Memory B cell (primary cell): ENCODE results near the gene PIAS1.

ENCODE experiments used
- ATAC-seq: fragments of 150-1000 bp; cut with Tn5 transposase; 2 replicates; pipeline ENCODE4 v1.10.0; 2021; ENCODE audit warnings: low read depth, mild to moderate bottlenecking, moderate library complexity
- DNase-seq, 2 donors: peaks; one replicate each; pipeline ENCODE4 v3.0.0; 2022; ENCODE audit warnings: low spot score in 2 of 2
- H3K27ac Mint-ChIP-seq: one replicate; pipeline ENCODE4 v1.8.0; 2022; ENCODE audit warnings: mild to moderate bottlenecking, moderate library complexity, mixed read lengths
- H3K27me3 Mint-ChIP-seq: one replicate; pipeline ENCODE4 v1.8.0; 2022; ENCODE audit warnings: mixed read lengths
- H3K36me3 Mint-ChIP-seq: one replicate; pipeline ENCODE4 v1.8.0; 2022; ENCODE audit warnings: mild to moderate bottlenecking, mixed read lengths
- H3K4me1 Mint-ChIP-seq: one replicate; pipeline ENCODE4 v1.8.0; 2022; ENCODE audit warnings: mixed read lengths
- H3K4me3 Mint-ChIP-seq: one replicate; pipeline ENCODE4 v1.8.0; 2022; ENCODE audit warnings: mild to moderate bottlenecking, moderate library complexity, mixed read lengths
- H3K9me3 Mint-ChIP-seq: one replicate; pipeline ENCODE4 v1.8.0; 2022; ENCODE audit warnings: mixed read lengths

Gene PIAS1

DNA sequence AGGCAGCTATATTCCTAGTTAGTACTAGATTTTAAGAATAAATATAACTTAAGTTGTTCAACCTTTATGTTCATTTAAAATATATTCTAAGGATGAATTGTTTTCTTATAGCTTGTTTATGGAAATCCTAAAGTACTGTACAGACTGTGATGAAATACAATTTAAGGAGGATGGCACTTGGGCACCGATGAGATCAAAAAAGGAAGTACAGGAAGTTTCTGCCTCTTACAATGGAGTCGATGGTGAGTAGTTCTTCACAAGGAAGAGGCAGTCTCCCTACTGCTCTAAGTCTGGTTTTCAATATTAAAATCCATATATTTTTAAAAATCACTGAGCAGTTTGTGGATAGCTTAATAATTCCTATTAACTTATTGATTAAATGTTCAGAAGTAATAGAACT, 121.4 kb downstream of the PIAS1 start:
- H3K27ac Mint-ChIP-seq = no peak overlapping the region
- no peak for ATAC-seq
- H3K4me3 Mint-ChIP-seq = no peak overlapping the region
- peaks cover 31% of the 10 kb centered on the region for H3K36me3 Mint-ChIP-seq
- no peaks in the 10 kb centered on the region for H3K9me3 Mint-ChIP-seq
- no peaks in the 10 kb centered on the region for H3K4me1 Mint-ChIP-seq
- DNase-seq = no peak
- no peaks in the 10 kb centered on the region for H3K27me3 Mint-ChIP-seq

DNA sequence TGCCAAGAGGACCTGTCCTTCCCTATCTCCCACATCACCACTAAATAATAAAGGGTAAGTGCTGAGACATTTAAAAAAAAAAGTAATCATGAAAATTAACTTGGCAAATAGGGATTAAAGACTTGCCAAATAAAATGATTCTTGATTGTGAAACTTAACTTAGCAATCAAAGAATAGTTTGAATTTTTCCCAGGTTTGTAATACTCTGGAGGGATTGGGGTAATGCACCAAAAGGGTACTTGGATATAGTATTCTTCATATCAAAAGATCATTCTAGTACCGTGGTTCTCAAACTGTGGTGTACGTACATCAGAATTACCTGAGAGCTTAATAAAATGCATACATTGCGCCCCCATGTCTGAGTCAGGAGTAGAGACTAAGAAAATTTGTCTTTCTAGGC, 122.5 kb downstream of the PIAS1 start:
- H3K27me3 Mint-ChIP-seq = no peaks in the 10 kb centered on the region
- no peaks in the 10 kb centered on the region for H3K9me3 Mint-ChIP-seq
- no peaks in the 10 kb centered on the region for H3K4me1 Mint-ChIP-seq
- ATAC-seq = no peak
- H3K36me3 Mint-ChIP-seq = peaks cover 34% of the 10 kb centered on the region
- no peak for DNase-seq
- H3K27ac Mint-ChIP-seq = no peak overlapping the region
- no peak overlapping the region for H3K4me3 Mint-ChIP-seq

DNA sequence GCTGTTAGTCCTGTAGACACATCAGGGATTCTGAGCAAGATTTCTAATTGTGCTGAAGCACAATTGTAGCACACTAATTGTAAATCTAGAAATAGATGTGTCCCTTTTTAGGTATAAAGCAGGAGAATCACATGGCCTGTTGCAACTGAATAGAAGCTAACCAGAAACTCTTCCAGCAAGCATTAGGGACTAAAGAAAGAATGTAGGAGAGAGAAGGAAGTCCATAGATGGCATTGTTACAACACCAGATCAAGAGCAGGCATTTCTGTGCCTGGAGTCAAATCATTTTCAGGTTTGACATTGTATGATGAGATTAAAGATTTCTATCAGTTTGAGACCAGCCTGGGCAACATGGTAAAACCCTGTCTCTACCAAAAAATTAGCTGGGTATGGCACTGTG, 123.6 kb downstream of the PIAS1 start:
- H3K4me1 Mint-ChIP-seq = no peaks in the 10 kb centered on the region
- no peak overlapping the region for H3K27ac Mint-ChIP-seq
- ATAC-seq (no peak), DNase-seq (no peak)
- H3K4me3 Mint-ChIP-seq = no peak overlapping the region
- no peaks in the 10 kb centered on the region for H3K27me3 Mint-ChIP-seq
- H3K36me3 Mint-ChIP-seq = peaks cover 32% of the 10 kb centered on the region
- no peaks in the 10 kb centered on the region for H3K9me3 Mint-ChIP-seq

DNA sequence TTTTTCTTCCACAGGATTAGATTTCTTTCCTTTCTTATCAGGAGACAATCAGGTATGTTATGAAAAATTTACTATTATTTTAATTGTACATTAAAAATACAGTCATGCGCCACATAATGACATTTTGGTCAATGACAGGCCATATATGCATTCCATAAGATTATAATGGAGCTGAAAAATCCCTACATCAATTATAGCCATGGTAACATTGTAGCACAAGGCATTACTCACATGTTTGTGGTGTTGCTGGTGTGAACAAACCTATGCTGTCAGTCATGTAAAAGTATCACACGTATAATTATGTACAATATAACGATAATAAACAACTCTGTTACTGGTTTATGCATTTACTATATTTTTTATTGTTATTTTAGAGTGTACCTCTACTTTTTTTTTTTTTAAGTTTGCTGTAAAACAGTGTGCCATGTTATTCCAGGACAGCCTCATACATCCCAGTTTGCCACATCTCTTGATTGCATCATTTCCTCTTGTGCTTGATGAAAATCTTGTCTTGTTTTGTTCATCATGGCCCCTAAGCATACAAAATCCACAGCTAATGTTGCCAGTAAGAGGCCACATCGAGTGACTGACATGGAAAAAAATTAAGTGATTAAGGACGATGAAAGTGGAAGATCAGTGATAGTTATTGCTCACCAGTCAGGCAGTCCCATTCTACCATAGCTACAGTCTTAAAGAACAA, 129.7 kb downstream of the PIAS1 start:
- H3K27me3 Mint-ChIP-seq = no peaks in the 10 kb centered on the region
- no peak for ATAC-seq
- no peak for DNase-seq
- H3K4me3 Mint-ChIP-seq = no peak overlapping the region
- H3K27ac Mint-ChIP-seq = no peak overlapping the region
- H3K4me1 Mint-ChIP-seq = no peaks in the 10 kb centered on the region
- no peaks in the 10 kb centered on the region for H3K9me3 Mint-ChIP-seq
- peaks cover 39% of the 10 kb centered on the region for H3K36me3 Mint-ChIP-seq

DNA sequence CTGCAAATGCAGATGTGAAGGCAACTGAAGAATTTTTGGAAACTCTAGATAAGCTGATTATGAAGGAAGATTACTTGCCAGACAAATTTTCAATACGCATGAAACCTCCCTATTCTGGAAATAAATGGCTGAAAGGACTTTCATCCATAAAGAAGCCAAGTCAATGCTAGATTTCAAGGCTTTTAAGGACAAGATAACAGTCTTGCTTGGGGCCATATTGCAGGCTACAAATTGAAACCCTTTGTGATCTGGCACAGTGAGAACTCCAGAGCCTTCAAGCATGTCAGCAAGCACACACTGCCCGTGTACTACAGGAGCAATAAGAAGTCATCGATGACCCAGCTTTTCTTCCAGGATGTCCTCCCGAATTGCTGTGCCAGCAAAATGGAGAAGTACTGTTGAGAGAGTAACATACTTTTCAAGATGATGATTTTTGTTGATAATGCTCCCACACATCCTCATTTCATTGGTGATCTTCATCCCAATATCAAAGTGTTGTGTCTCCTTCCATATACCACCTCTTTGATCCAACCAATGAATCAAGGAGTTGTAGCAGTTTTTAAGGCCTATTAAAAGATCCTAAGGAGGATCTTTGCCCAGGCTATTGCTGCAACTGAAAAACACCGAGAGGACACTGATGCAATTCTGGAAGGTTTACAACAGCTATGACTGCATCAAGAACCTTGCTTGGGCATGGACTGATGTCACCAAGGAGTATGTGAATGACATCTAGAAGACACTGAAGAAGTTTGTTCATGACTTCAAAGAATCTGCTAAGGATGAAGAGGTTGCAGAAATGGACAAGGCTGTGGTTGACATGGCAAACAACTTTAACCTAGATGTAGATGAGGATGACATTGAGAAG, 130.7 kb downstream of the PIAS1 start:
- Mint-ChIP-seq H3K27me3 (no peaks in the 10 kb centered on the region), H3K4me3 (no peak overlapping the region), H3K27ac (no peak overlapping the region), H3K9me3 (no peaks in the 10 kb centered on the region), H3K36me3 (peaks cover 41% of the 10 kb centered on the region), H3K4me1 (no peaks in the 10 kb centered on the region)
- DNase-seq (no peak), ATAC-seq (no peak)

DNA sequence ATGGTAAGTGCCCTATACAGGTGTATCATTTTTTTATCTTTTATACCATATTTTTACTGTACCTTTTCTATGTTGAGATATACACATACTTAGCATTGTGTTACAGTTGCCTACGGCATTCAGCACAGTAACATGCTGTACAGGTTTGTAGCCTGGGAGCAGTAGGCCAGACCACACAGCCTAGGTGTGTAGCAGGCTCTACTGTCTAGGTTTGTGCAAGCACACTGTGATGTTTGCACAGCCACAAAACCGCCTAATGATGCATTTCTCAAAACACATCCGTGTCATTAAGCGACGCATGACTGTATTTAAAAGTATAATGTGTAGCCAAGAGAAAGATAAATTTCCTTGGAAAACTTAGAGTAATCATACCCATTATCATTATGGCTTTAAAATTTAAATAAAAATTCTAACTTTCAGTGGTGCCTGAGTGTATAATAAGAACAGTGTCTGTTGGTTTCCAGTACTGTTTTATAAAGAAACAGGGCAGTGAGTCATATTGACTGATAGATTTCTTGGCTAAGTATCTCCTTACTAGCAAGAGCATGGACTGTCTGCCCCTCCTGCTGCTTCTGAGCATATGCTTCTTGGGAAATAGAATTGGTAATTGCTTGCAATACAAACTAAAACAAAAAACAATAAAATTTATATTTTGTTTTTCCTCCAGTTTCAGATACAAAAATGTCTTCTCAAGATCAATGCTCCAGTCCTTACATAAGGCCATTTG, 132.7 kb downstream of the PIAS1 start:
- peaks cover 4% of the 10 kb centered on the region for H3K4me1 Mint-ChIP-seq
- H3K36me3 Mint-ChIP-seq = peaks cover 32% of the 10 kb centered on the region
- H3K27ac Mint-ChIP-seq = no peak overlapping the region
- ATAC-seq (no peak), DNase-seq (no peak)
- no peaks in the 10 kb centered on the region for H3K27me3 Mint-ChIP-seq
- H3K9me3 Mint-ChIP-seq = no peaks in the 10 kb centered on the region
- no peak overlapping the region for H3K4me3 Mint-ChIP-seq

DNA sequence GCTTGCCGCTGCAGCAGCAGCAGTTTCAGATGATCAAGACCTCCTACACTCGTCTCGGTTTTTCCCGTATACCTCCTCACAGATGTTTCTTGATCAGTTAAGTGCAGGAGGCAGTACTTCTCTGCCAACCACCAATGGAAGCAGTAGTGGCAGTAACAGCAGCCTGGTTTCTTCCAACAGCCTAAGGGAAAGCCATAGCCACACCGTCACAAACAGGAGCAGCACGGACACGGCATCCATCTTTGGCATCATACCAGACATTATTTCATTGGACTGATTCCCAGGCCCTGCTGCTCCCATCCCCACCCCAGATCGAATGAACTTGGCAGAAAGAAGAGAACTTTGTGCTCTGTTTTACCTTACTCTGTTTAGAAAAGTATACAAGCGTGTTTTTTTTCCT, 133.4 kb downstream of the PIAS1 start:
- H3K27ac Mint-ChIP-seq = peak overlapping the region; percentile 22
- H3K9me3 Mint-ChIP-seq = no peaks in the 10 kb centered on the region
- no peak for ATAC-seq
- peaks cover 4% of the 10 kb centered on the region for H3K4me1 Mint-ChIP-seq
- DNase-seq = no peak
- peaks cover 30% of the 10 kb centered on the region for H3K36me3 Mint-ChIP-seq
- H3K27me3 Mint-ChIP-seq = no peaks in the 10 kb centered on the region
- H3K4me3 Mint-ChIP-seq = no peak overlapping the region

DNA sequence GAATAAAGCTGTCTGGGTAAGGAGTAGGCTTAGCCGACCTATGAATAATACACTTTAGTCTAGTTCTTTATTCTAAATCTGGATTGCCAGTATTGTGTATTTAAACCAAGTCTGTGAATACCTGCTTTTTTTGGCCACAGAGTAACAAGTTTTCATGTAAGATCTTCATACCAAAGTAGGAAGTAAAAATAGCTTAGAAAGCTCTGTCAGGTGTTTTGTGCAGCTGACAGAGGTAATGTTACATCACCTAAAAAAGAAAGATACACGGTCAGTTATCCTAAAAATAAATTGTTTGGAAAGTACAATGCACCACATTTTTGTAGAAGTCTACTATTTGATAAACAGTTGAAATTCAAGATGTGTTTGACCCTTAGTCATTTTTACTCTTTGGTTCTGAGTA, 134.5 kb downstream of the PIAS1 start:
- DNase-seq (no peak), ATAC-seq (no peak)
- Mint-ChIP-seq H3K9me3 (no peaks in the 10 kb centered on the region), H3K27ac (peak overlapping the region; percentile 49), H3K4me1 (peaks cover 4% of the 10 kb centered on the region), H3K36me3 (peaks cover 27% of the 10 kb centered on the region), H3K4me3 (no peak overlapping the region), H3K27me3 (no peaks in the 10 kb centered on the region)

DNA sequence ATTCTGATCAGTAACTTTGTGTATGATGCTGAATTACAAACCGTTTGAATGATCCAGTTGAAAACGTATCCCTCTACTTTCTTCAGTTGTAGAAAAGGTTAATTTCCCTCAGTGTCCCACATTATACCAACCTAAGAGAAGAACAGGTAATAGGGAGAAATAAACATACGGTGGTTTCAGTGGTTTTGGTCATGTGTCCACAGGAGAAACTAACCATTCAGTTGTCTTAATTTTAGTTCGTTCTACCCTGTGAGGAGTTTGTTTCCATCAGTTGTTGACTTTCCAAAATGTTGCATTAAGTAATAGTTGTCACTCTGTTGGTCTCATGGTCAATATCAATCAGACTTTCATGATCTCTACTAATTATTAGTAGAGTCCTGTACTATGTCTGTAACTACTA, 135.9 kb downstream of the PIAS1 start:
- Mint-ChIP-seq H3K4me1 (peaks cover 6% of the 10 kb centered on the region), H3K27ac (peak overlapping the region; percentile 65), H3K36me3 (peaks cover 20% of the 10 kb centered on the region), H3K9me3 (no peaks in the 10 kb centered on the region), H3K27me3 (no peaks in the 10 kb centered on the region), H3K4me3 (no peak overlapping the region)
- ATAC-seq = no peak
- DNase-seq = no peak

DNA sequence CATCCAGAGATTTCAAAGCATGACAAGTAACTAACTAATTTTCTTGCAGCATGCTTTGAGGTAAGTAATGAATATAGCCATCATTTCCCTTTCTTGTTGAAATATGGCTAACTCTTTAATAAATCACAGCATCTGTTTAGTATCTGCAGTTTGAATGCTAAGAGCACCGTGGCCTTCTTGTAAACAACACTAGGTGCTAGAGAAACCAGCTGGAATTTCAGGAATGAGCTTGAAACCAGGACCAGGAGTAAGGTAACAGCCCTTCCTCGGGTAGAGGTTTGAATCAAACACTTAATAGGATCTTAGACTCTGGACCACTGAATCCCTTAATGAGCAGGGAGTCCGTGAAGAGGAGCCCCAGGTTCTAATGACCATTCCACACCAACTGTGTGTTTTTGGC, 137.4 kb downstream of the PIAS1 start:
- no peak for DNase-seq
- H3K4me1 Mint-ChIP-seq = peaks cover 8% of the 10 kb centered on the region
- ATAC-seq = no peak
- peak overlapping the region; percentile 68 for H3K27ac Mint-ChIP-seq
- no peak overlapping the region for H3K4me3 Mint-ChIP-seq
- no peaks in the 10 kb centered on the region for H3K9me3 Mint-ChIP-seq
- H3K36me3 Mint-ChIP-seq = peaks cover 16% of the 10 kb centered on the region
- H3K27me3 Mint-ChIP-seq = no peaks in the 10 kb centered on the region

DNA sequence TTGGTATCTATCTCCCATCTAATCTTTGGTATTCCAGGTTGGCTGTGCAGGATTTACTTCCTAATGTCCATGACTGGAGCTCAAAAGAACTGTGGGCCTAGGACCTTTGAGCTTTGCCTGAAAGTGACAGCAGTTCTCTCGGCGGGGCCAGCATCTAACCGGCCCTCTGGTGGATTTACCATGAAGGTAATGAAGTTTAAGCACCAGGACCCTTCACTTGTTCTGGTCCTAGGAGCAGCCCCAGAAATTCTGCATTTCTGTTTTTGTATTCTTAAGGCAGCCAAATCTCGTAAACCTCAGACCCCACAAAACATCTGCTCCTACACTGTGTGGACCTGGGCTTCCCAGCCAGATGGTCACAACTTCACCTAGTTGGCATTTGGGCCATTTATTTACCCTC, 138.0 kb downstream of the PIAS1 start:
- peaks cover 8% of the 10 kb centered on the region for H3K4me1 Mint-ChIP-seq
- H3K27ac Mint-ChIP-seq = peak overlapping the region; percentile 68
- H3K36me3 Mint-ChIP-seq = peaks cover 16% of the 10 kb centered on the region
- ATAC-seq = no peak
- H3K27me3 Mint-ChIP-seq = no peaks in the 10 kb centered on the region
- no peak for DNase-seq
- H3K4me3 Mint-ChIP-seq = no peak overlapping the region
- no peaks in the 10 kb centered on the region for H3K9me3 Mint-ChIP-seq

DNA sequence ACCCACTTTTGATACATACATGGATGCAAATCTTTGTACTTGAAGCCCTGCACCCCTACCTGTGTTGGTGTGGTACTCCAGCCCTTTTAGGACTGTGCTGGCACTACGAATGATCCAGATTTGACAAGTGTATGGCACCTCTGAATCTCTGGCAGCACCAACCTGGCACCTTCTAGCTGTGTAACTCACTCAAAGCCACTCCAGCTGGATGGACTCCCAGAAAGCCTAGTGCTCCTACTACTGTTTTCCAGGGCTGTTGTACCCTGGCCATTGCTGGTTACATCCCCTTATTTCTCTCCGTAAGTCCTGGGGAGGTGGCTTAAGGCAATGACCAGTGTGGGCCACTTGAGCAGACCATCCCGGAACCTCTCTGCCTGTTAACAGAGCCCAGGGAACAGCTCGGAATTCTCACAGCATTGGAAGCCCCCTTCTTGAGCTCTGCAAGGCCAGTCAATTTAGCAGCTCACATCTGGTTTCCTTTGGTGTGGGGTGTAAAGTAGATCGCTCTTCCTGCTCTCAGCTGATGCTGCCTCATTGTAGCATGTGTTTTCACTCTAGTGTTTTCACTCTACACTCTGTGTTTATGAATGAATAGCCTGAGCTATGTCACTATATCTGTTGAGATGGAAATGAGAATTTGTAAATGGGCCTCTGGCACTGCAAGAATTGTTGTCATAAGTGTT, 138.8 kb downstream of the PIAS1 start:
- Mint-ChIP-seq H3K4me1 (peaks cover 8% of the 10 kb centered on the region), H3K9me3 (no peaks in the 10 kb centered on the region), H3K27ac (peak overlapping the region; percentile 6), H3K27me3 (no peaks in the 10 kb centered on the region), H3K4me3 (no peak overlapping the region), H3K36me3 (peaks cover 13% of the 10 kb centered on the region)
- no peak for DNase-seq
- ATAC-seq = no peak

DNA sequence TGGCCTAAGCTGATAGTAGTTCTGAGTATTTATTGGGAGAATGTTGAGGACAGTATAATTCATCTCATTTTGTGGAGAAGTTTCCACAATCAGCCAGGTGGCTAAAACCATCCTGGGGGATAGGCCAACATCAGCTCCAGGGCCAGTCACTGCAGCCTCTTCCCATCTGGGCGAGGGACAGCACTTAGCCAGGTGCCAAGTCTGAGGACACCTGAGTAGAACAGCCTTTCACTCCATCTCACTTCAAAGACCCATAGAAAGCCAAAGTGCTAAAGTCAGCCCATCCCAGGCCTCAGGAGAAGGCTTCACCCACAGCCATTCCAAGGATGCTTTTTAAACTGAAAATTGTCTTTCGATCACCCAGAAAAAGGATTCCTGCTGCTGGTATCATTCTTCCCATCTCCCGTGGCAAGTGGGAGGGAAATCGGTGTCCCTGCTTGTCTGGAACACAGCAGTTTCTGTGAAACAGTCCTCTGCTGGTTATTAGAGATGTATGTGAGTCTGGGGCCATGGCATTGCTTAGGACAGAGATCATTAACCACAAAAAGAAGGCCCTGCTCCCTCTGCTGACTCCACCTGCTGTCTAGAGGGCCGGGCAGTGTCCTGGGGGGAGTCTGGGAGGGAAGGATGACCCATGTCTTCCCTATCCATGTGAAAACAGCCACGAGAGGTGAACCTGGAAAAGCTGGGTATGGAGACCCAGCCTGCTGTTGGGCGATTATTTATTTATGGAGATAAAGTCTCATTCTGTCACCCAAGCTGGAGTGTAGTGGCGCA, 141.4 kb downstream of the PIAS1 start:
- no peak overlapping the region for H3K4me3 Mint-ChIP-seq
- H3K27ac Mint-ChIP-seq = peak overlapping the region; percentile 73
- ATAC-seq = no peak
- peaks cover 4% of the 10 kb centered on the region for H3K4me1 Mint-ChIP-seq
- no peaks in the 10 kb centered on the region for H3K27me3 Mint-ChIP-seq
- H3K36me3 Mint-ChIP-seq = peaks cover 4% of the 10 kb centered on the region
- no peaks in the 10 kb centered on the region for H3K9me3 Mint-ChIP-seq
- no peak for DNase-seq
